Mesendoderm (in vitro differentiated cells): Measurements from ENCODE around the gene ZNF800.

Source experiments
- DNase-seq: peaks from one replicate; pipeline ENCODE4 v3.0.0; 2013
- H2AK5ac ChIP-seq: 2 replicates; pipeline ENCODE4 v1.6.1; 2013; ENCODE audit warnings: low read length, inconsistent platforms
- H2BK120ac ChIP-seq: 2 replicates; pipeline ENCODE4 v1.6.1; 2013; ENCODE audit warnings: low read depth, mild to moderate bottlenecking, low read length, moderate library complexity, mixed read lengths
- H2BK15ac ChIP-seq: replicated peaks from 2 replicates; pipeline ENCODE4 v1.6.1; 2013; ENCODE audit warnings: low read depth, mild to moderate bottlenecking, moderate library complexity
- H2BK5ac ChIP-seq: 2 replicates; pipeline ENCODE4 v1.6.1; 2013; ENCODE audit warnings: low read length, inconsistent platforms
- H3K18ac ChIP-seq: 2 replicates; pipeline ENCODE4 v1.6.1; 2013; ENCODE audit warnings: mild to moderate bottlenecking, low read length, mixed read lengths
- H3K23ac ChIP-seq: one replicate; pipeline ENCODE4 v1.6.1; 2013; ENCODE audit warnings: low read length
- H3K27ac ChIP-seq: 2 replicates; pipeline ENCODE4 v1.5.1; 2013; ENCODE audit warnings: low read depth, mild to moderate bottlenecking, inconsistent platforms, low read length, moderate library complexity
- H3K27me3 ChIP-seq: 2 replicates; pipeline ENCODE4 v1.6.1; 2013; ENCODE audit warnings: low read length, control low read depth, mild to moderate bottlenecking, inconsistent platforms; ENCODE audit not compliant: insufficient read depth, poor library complexity
- H3K36me3 ChIP-seq: 2 replicates; pipeline ENCODE4 v1.6.1; 2013; ENCODE audit warnings: low read length, inconsistent platforms; ENCODE audit not compliant: control insufficient read depth, insufficient read depth
- H3K4ac ChIP-seq: one replicate; pipeline ENCODE4 v1.6.1; 2013; ENCODE audit warnings: low read depth, mild to moderate bottlenecking, low read length, moderate library complexity
- H3K4me1 ChIP-seq: 2 replicates; pipeline ENCODE4 v1.6.1; 2013; ENCODE audit warnings: low read depth, low read length, inconsistent platforms; ENCODE audit not compliant: control insufficient read depth
- H3K4me2 ChIP-seq: 2 replicates; pipeline ENCODE4 v1.6.1; 2013; ENCODE audit warnings: low read length
- H3K4me3 ChIP-seq: 2 replicates; pipeline ENCODE4 v1.5.1; 2013; ENCODE audit warnings: mild to moderate bottlenecking, low read length
- H3K56ac ChIP-seq: one replicate; pipeline ENCODE4 v1.6.1; 2013; ENCODE audit warnings: low read length
- H3K79me1 ChIP-seq: 2 replicates; pipeline ENCODE4 v1.6.1; 2013; ENCODE audit warnings: low read length, inconsistent platforms
- H3K79me2 ChIP-seq: 2 replicates; pipeline ENCODE4 v1.6.1; 2013; ENCODE audit warnings: mild to moderate bottlenecking, low read length; ENCODE audit not compliant: control insufficient read depth, insufficient read depth
- H3K9ac ChIP-seq: 2 replicates; pipeline ENCODE4 v1.6.1; 2013; ENCODE audit warnings: low read length, inconsistent platforms
- H4K5ac ChIP-seq: one replicate; pipeline ENCODE4 v1.6.1; 2013; ENCODE audit warnings: low read length
- H4K8ac ChIP-seq: one replicate; pipeline ENCODE4 v1.6.1; 2013; ENCODE audit warnings: low read depth, mild to moderate bottlenecking, control low read depth, low read length, moderate library complexity
- WGBS: extraction: QIAGEN DNeasy Blood & Tissue Kit; methylation state at CpG from one replicate; pipeline ENCODE4 v1.1.7; 2013; ENCODE audit warnings: low lambda C conversion rate, missing lambda C conversion rate; ENCODE audit not compliant: insufficient coverage; ENCODE audit errors: extremely low coverage; 5-methylcytosine and 5-hydroxymethylcytosine counted together

Gene ZNF800

GRCh38 chr7:127393368-127394058 lies 1.0 kb upstream of the ZNF800 start:
- Histone ChIP-seq H2BK120ac (no peak overlapping the region), H3K4ac (no peak overlapping the region), H3K9ac (peak overlapping the region; percentile 78), H3K27ac (no peak overlapping the region), H2AK5ac (no peak overlapping the region), H3K36me3 (no peaks in the 10 kb centered on the region), H4K5ac (no peak overlapping the region), H4K8ac (no peak overlapping the region), H3K4me2 (peak overlapping the region; percentile 81), H3K79me1 (no peaks in the 10 kb centered on the region), H3K27me3 (no peaks in the 10 kb centered on the region), H3K4me3 (no peak overlapping the region), H3K18ac (no peak overlapping the region), H3K23ac (no peak overlapping the region), H2BK15ac (no peak overlapping the region), H3K4me1 (no peaks in the 10 kb centered on the region), H3K56ac (peak overlapping the region; percentile 95), H2BK5ac (no peak overlapping the region), H3K79me2 (no peaks in the 10 kb centered on the region)
- WGBS: no CpG with 5 or more reads among the region's 28 CpGs
- peak; percentile 27 for DNase-seq

GRCh38 chr7:127392182-127392565 lies 334 bp downstream of the ZNF800 start:
- Histone ChIP-seq H2BK5ac (no peak overlapping the region), H3K18ac (peak overlapping the region; percentile 57), H3K23ac (peak overlapping the region; percentile 45), H2BK15ac (no peak overlapping the region), H2AK5ac (no peak overlapping the region), H3K4me3 (peak overlapping the region; percentile 79), H3K4ac (no peak overlapping the region), H3K9ac (peak overlapping the region; percentile 79), H3K56ac (peak overlapping the region; percentile 90), H4K8ac (no peak overlapping the region), H3K36me3 (no peaks in the 10 kb centered on the region), H3K4me1 (no peaks in the 10 kb centered on the region), H3K79me1 (no peaks in the 10 kb centered on the region), H3K4me2 (peak overlapping the region; percentile 65), H3K79me2 (no peaks in the 10 kb centered on the region), H3K27me3 (no peaks in the 10 kb centered on the region), H4K5ac (no peak overlapping the region), H3K27ac (peak overlapping the region; percentile 57), H2BK120ac (no peak overlapping the region)
- no CpG with 5 or more reads among the region's 48 CpGs for WGBS
- peak; percentile 65 for DNase-seq

DNA sequence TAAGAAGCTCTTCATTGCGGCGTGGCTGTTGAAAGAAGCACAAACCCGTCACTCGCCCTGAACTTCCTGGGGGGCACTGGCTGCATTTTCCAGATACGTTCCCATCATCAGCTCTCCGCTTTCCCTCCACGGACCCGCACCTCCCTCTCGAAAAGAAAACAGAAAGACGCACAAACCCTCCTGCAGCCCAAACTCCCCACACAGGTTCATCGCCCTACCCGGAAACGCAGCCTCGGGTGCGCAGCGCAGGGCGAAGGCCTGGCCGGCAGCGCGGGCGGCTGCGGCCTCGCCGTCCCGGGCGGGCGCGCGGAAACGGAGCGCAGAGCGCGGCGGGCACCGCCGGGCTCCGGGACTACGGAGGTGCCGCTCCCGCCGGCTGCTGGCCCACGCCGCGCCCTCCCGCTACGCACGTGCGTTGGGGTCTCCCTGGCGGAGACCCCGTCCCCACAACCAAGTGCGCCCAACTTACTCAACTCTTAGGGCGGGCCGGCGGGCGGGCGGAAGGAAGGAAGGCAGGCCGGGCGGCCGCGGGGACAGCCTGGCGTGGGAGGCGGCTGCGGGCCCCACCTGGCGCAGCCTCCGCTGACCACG lies 822 bp downstream of the ZNF800 start:
- peak overlapping the region; percentile 79 for H3K9ac ChIP-seq
- H2BK120ac ChIP-seq: no peak overlapping the region
- H2BK15ac ChIP-seq: no peak overlapping the region
- H2BK5ac ChIP-seq: no peak overlapping the region
- H4K5ac ChIP-seq: no peak overlapping the region
- H3K27ac ChIP-seq: no peak overlapping the region
- H3K18ac ChIP-seq: peak overlapping the region; percentile 57
- peak overlapping the region; percentile 90 for H3K56ac ChIP-seq
- DNase-seq: peak; percentile 37
- no peaks in the 10 kb centered on the region for H3K4me1 ChIP-seq
- H4K8ac ChIP-seq: no peak overlapping the region
- H3K79me1 ChIP-seq: no peaks in the 10 kb centered on the region
- H3K23ac ChIP-seq: peak overlapping the region; percentile 45
- no peaks in the 10 kb centered on the region for H3K36me3 ChIP-seq
- H3K4me2 ChIP-seq: peak overlapping the region; percentile 65
- WGBS: no CpG with 5 or more reads among the region's 66 CpGs
- no peak overlapping the region for H2AK5ac ChIP-seq
- no peaks in the 10 kb centered on the region for H3K27me3 ChIP-seq
- no peaks in the 10 kb centered on the region for H3K79me2 ChIP-seq
- no peak overlapping the region for H3K4ac ChIP-seq
- H3K4me3 ChIP-seq: peak overlapping the region; percentile 79

GRCh38 chr7:127390817-127391590 lies 1.5 kb downstream of the ZNF800 start:
- peak overlapping the region; percentile 79 for H3K4me3 ChIP-seq
- H3K79me1 ChIP-seq: no peaks in the 10 kb centered on the region
- no peaks in the 10 kb centered on the region for H3K36me3 ChIP-seq
- H3K4me1 ChIP-seq: no peaks in the 10 kb centered on the region
- H4K5ac ChIP-seq: no peak overlapping the region
- no peaks in the 10 kb centered on the region for H3K79me2 ChIP-seq
- no peak overlapping the region for H2AK5ac ChIP-seq
- WGBS: no CpG with 5 or more reads among the region's 9 CpGs
- H2BK120ac ChIP-seq: no peak overlapping the region
- H3K56ac ChIP-seq: peak overlapping the region; percentile 90
- no peak overlapping the region for H4K8ac ChIP-seq
- no peak for DNase-seq
- H3K4ac ChIP-seq: no peak overlapping the region
- H3K4me2 ChIP-seq: peak overlapping the region; percentile 65
- H3K9ac ChIP-seq: peak overlapping the region; percentile 79
- no peak overlapping the region for H3K18ac ChIP-seq
- no peak overlapping the region for H2BK5ac ChIP-seq
- no peak overlapping the region for H2BK15ac ChIP-seq
- peak overlapping the region; percentile 6 for H3K23ac ChIP-seq
- no peaks in the 10 kb centered on the region for H3K27me3 ChIP-seq
- H3K27ac ChIP-seq: no peak overlapping the region

GRCh38 chr7:127390186-127390816 lies 2.2 kb downstream of the ZNF800 start:
- no peak overlapping the region for H4K8ac ChIP-seq
- no peak overlapping the region for H2AK5ac ChIP-seq
- H3K79me2 ChIP-seq: no peaks in the 10 kb centered on the region
- no peak overlapping the region for H2BK15ac ChIP-seq
- H3K27me3 ChIP-seq: no peaks in the 10 kb centered on the region
- no peak overlapping the region for H3K4me3 ChIP-seq
- no peaks in the 10 kb centered on the region for H3K79me1 ChIP-seq
- no peak overlapping the region for H3K4me2 ChIP-seq
- H3K23ac ChIP-seq: no peak overlapping the region
- no peak overlapping the region for H2BK5ac ChIP-seq
- H4K5ac ChIP-seq: no peak overlapping the region
- DNase-seq: no peak
- no peaks in the 10 kb centered on the region for H3K4me1 ChIP-seq
- H3K36me3 ChIP-seq: no peaks in the 10 kb centered on the region
- no peak overlapping the region for H3K27ac ChIP-seq
- no peak overlapping the region for H2BK120ac ChIP-seq
- H3K56ac ChIP-seq: no peak overlapping the region
- WGBS: no CpG with 5 or more reads among the region's 2 CpGs
- H3K9ac ChIP-seq: no peak overlapping the region
- H3K4ac ChIP-seq: no peak overlapping the region
- no peak overlapping the region for H3K18ac ChIP-seq
